Activated T-cell treated with anti-CD3 and anti-CD28 coated beads, Interleukin-2, amount 50 U/mL, for 24 hours (primary cell): ENCODE data around the gene PDAP1.
A peak's percentile ranks its signal among the peaks of the same experiment; 100 is the strongest.
"Not testable (repeated sequence)": the region's sequence is repeated elsewhere in the genome, so short reads cannot be mapped to it uniquely, and the experiment has no call there.

ENCODE experiments used
- DNase-seq: peaks from one replicate; pipeline ENCODE4 v3.0.0-alpha.2; 2020
- H3K27ac Mint-ChIP-seq: 2 replicates; pipeline ENCODE4 v1.8.0; 2020; ENCODE audit warnings: mild to moderate bottlenecking, mixed read lengths
- H3K27me3 Mint-ChIP-seq: 2 replicates; pipeline ENCODE4 v1.8.0; 2020; ENCODE audit warnings: mixed read lengths
- H3K36me3 Mint-ChIP-seq: 2 replicates; pipeline ENCODE4 v1.8.0; 2020; ENCODE audit warnings: low read depth, mixed read lengths
- H3K4me1 Mint-ChIP-seq: 2 replicates; pipeline ENCODE4 v1.8.0; 2020; ENCODE audit warnings: low read depth, mixed read lengths
- H3K4me3 Mint-ChIP-seq: 2 replicates; pipeline ENCODE4 v1.8.0; 2020; ENCODE audit warnings: mild to moderate bottlenecking, moderate library complexity, mixed read lengths
- H3K9me3 Mint-ChIP-seq: 2 replicates; pipeline ENCODE4 v1.8.0; 2020; ENCODE audit warnings: mixed read lengths

PDAP1 gene

DNA sequence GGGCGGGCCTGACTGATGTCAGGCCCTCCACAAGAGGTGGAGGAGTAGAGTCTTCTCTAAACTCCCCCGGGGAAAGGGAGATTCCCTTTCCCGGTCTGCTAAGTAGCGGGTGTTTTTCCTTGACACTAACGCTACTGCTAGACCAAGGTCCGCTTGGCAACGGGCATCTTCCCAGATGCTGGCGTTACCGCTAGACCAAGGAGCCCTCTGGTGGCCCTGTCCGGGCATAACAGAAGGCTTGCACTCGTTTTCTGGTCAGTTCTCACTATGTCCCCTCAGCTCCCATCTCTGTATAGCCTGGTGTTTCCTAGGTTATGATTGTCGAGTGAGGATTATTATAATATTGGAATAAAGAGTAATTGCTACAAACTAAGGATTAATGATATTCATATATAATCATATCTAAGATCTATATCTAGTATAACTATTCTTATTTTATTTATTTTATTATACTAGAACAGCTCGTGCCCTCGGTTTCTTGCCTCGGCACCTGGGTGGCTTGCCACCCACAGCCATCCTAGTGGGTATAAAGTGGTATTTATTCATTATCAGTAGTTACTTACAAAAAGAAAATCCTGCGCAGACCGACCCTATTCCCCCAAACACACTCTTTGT, 7.2 kb upstream of the PDAP1 start:
- not testable (repeated sequence) for H3K27me3 Mint-ChIP-seq, H3K4me3 Mint-ChIP-seq, DNase-seq, H3K9me3 Mint-ChIP-seq
- H3K4me1 Mint-ChIP-seq, result peaks cover 29% of the 10 kb centered on the region
- peak overlapping the region; percentile 85 for H3K27ac Mint-ChIP-seq
- peaks cover 94% of the 10 kb centered on the region for H3K36me3 Mint-ChIP-seq

DNA sequence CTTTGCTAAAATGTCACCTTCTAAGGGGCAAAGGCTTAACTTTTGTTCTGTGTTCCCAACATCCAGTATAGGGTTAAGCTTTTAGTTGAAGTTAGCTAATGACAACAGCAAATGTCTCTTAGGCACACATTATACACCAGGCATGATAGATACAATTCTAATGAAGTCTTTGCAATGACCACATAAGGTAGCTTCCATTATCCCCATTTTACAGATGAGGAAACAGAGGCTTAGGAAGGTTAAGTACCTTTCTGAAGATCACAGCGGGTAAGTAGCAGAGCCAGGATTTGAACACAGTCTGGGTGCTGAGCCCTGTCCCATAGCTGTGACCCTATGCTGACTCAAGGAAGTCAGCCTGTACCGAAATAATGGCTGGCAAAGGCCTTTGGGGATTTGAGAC, 2.2 kb upstream of the PDAP1 start:
- H3K36me3 Mint-ChIP-seq, result peaks cover 89% of the 10 kb centered on the region
- no peaks in the 10 kb centered on the region for H3K9me3 Mint-ChIP-seq
- H3K27me3 Mint-ChIP-seq, result no peaks in the 10 kb centered on the region
- peak overlapping the region; percentile 100 for H3K27ac Mint-ChIP-seq
- H3K4me1 Mint-ChIP-seq, result peaks cover 54% of the 10 kb centered on the region
- no peak for DNase-seq
- peak overlapping the region; percentile 94 for H3K4me3 Mint-ChIP-seq

DNA sequence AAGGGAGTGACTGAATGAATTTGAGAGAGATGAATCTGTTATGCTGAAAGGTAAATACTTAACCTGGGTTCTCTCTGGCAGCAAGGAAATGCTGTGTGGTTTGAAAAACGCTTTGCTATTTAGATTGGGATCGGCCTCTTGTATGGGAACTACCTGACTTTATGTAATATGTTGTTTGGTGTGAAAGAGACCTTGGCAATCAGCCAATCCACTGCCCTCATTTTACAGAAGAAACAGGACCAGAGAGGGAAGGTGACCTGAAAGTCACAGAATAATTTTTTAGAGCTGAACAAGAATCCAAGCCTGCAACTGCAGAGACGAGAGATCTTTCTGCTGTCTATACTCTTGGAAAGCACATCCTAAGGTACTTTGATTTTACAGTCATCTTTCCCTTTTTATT, 1.4 kb upstream of the PDAP1 start:
- Mint-ChIP-seq H3K27ac (peak overlapping the region; percentile 100), H3K4me1 (peaks cover 56% of the 10 kb centered on the region), H3K36me3 (peaks cover 89% of the 10 kb centered on the region), H3K27me3 (no peaks in the 10 kb centered on the region), H3K9me3 (no peaks in the 10 kb centered on the region), H3K4me3 (peak overlapping the region; percentile 94)
- no peak for DNase-seq

DNA sequence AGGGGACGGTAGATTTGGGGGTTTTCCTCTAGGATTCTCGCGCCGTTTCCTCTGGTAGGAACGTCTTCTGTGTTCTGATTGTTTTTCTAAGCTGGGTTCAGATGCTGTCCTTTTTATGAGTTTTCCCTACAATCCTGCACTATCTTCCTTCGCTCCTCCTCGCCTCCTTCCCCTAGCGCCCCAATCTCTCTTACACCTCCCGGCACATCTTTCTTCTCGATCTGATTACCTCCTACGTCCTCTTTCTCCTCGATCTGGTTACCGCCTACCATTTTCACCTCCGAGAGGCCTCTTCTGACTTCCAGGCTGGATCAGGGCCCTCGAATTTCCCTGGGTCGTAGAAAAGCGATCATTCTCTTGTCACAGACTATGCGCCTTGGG, 785 bp upstream of the PDAP1 start:
- H3K27ac Mint-ChIP-seq, result peak overlapping the region; percentile 100
- H3K36me3 Mint-ChIP-seq, result peaks cover 89% of the 10 kb centered on the region
- H3K4me3 Mint-ChIP-seq, result peak overlapping the region; percentile 94
- no peaks in the 10 kb centered on the region for H3K9me3 Mint-ChIP-seq
- peaks cover 58% of the 10 kb centered on the region for H3K4me1 Mint-ChIP-seq
- no peaks in the 10 kb centered on the region for H3K27me3 Mint-ChIP-seq
- DNase-seq, result no peak

DNA sequence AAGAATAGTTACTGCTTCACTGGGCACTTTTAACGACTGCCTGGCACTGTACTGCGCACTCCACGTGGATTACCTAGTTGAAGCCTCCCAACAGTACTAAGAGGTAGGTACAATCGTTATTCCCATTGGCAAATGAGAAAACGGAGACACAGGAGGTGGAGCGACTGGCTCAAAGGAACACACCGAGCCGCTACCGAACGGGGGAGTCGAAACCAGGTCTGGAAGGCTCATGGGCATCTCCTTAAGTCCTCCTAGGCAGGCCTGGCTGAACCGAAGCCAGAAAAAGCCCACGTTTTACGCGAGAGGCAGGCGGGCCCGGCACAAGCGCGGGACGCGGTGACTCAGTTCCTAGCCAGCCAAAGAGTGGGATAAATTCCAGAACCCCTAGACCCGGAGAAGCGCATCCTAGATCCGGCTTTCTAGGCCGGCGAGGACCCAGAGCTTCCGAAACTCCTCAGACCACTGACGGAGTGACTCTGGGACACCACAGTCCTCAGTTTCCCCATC, 472 bp downstream of the PDAP1 start:
- Mint-ChIP-seq H3K27me3 (no peaks in the 10 kb centered on the region), H3K36me3 (peaks cover 91% of the 10 kb centered on the region), H3K9me3 (no peaks in the 10 kb centered on the region), H3K4me1 (peaks cover 62% of the 10 kb centered on the region), H3K4me3 (peak overlapping the region; percentile 94), H3K27ac (peak overlapping the region; percentile 100)
- DNase-seq, result no peak

DNA sequence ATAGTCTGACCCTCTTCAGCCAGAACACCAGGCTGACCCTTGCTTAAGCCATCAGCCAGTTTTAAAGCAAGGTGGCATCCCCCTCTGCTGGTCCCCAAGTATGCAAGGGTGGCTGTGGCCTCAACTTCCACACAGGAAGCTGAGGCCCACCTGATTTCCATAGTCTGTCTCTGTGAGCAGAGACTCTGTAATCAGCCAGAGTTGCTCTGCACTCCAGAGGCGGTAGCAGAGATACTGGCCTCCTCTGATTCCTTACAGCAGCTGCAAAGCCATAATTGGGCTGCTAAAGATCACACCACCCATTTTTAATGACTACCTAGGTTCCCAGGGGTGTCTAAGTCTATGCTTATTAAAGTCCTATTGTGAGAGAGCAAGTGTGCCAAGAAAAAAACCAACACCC, 1.8 kb downstream of the PDAP1 start:
- Mint-ChIP-seq H3K27ac (peak overlapping the region; percentile 100), H3K27me3 (no peaks in the 10 kb centered on the region), H3K9me3 (no peaks in the 10 kb centered on the region), H3K4me1 (peaks cover 55% of the 10 kb centered on the region), H3K4me3 (peak overlapping the region; percentile 94), H3K36me3 (peaks cover 91% of the 10 kb centered on the region)
- DNase-seq, result no peak

DNA sequence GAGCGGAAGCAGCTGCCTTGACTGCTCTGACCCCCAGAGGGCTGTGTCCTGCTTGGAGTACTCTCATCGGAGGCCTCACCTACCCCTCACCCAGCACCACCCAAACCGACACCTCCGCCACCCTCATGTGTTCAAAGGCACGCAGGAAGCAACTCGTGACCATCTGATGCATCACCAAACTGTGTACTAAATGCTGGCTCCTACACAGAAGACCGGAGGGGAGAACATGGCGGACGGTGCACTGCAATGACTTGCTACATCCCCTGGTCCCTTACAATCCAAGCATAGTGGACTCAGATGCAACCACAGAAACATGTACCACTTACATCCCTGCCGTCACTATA, 3.4 kb downstream of the PDAP1 start:
- peaks cover 92% of the 10 kb centered on the region for H3K36me3 Mint-ChIP-seq
- DNase-seq, result no peak
- H3K27me3 Mint-ChIP-seq, result no peaks in the 10 kb centered on the region
- H3K27ac Mint-ChIP-seq, result peak overlapping the region; percentile 100
- no peaks in the 10 kb centered on the region for H3K9me3 Mint-ChIP-seq
- H3K4me3 Mint-ChIP-seq, result no peak overlapping the region
- H3K4me1 Mint-ChIP-seq, result peaks cover 41% of the 10 kb centered on the region

DNA sequence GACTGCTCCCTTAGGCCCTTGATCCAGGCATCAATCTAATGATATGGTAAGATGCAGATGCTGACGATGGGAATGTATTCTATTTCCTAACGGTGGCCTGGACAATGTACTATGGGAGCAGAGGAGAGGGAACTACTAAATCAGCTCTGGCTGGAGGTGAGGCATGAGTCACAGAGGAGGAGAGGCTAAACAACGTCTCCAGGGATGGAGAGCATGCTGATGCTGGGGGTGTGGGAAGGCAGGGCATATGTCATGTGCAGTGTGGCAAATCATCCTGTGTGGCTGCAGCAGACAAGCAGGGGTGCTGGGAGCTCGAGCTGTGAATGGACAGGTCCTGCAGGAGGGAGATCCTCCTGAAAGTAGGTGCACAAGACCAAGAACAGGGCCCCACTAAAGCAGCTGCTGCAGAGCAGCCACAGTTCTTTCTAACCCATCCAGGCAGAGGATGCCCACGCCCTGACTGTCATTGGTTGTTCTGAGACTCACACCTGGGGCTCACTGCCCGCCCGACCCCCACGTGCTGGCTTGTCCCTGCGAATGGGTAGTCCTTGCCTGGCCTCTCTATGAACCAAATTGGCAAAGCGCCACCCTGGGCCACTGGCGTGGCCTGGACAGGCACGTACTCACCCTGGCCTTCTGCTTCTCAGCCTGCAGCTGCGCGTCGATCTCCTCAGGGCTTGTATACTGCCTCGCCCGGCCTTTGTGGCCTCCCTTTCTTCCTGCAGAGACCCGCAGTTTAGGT, 4.0 kb downstream of the PDAP1 start:
- Mint-ChIP-seq H3K4me3 (no peak overlapping the region), H3K36me3 (peaks cover 93% of the 10 kb centered on the region), H3K9me3 (no peaks in the 10 kb centered on the region), H3K4me1 (peaks cover 38% of the 10 kb centered on the region), H3K27ac (peak overlapping the region; percentile 100), H3K27me3 (no peaks in the 10 kb centered on the region)
- no peak for DNase-seq

DNA sequence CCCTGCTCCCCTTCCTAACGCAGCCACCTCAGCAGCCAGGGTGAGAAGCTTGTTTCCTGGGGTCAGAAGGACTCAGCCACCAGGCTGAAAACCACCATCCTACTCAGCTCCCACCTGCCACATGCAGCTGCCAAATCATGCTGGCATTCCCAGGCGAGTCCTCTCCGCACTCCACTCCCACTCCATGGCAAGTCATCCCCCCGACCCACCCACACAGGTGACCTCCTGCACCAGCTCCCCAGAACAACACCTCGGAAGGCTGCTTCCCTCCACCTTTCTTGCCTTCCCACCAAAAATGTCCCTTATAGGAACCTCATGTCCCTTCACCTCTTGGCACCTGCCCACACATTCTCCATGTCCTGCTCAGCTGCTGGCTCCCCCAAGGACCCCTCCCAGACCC, 4.6 kb downstream of the PDAP1 start:
- Mint-ChIP-seq H3K27ac (peak overlapping the region; percentile 79), H3K4me3 (no peak overlapping the region), H3K27me3 (no peaks in the 10 kb centered on the region), H3K9me3 (no peaks in the 10 kb centered on the region), H3K4me1 (peaks cover 38% of the 10 kb centered on the region), H3K36me3 (peaks cover 93% of the 10 kb centered on the region)
- no peak for DNase-seq

DNA sequence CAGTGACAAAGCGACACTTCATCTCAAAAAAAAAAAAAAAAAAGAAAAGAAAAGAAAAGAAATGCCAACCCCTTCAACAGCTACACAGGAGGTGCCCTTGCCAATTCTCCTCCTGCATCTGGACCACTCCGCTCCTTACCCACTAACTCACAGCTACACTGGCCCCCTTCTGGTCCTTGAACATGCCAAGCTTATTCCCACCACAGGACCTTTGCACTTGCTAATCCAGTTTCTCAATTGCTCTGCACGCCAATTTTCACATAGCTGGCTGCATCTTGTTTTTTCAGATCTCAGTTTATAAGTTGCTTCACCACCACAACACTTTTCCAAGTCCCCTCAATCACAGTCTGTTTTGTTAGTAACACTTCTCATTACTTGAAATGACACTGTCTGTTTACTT, 5.5 kb downstream of the PDAP1 start:
- Mint-ChIP-seq H3K4me1 (peaks cover 40% of the 10 kb centered on the region), H3K4me3 (no peak overlapping the region), H3K27ac (peak overlapping the region; percentile 1), H3K27me3 (no peaks in the 10 kb centered on the region), H3K36me3 (peaks cover 95% of the 10 kb centered on the region), H3K9me3 (no peaks in the 10 kb centered on the region)
- DNase-seq, result no peak

DNA sequence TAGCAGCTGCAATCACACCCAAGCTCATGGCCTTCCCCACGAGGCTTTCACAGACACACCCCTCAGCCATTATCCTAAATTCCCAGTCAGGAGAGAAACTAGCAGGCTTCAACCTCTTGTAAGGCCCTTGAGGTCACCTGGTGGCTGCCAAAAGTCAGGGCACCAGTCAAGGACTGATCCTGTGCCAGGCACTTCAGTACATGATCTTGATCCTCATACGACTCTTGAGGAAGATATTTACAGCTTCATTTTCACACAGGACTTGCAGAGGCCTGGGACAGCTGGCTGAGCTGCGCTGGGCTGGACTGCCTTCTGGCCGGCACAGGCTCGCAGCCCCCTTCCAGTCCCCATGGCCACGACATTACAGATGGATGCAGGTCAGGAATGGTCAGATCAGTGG, 8.8 kb downstream of the PDAP1 start:
- no peak for DNase-seq
- peaks cover 20% of the 10 kb centered on the region for H3K4me1 Mint-ChIP-seq
- H3K27ac Mint-ChIP-seq, result peak overlapping the region; percentile 92
- H3K4me3 Mint-ChIP-seq, result no peak overlapping the region
- H3K9me3 Mint-ChIP-seq, result no peaks in the 10 kb centered on the region
- H3K27me3 Mint-ChIP-seq, result no peaks in the 10 kb centered on the region
- peaks cover 98% of the 10 kb centered on the region for H3K36me3 Mint-ChIP-seq

DNA sequence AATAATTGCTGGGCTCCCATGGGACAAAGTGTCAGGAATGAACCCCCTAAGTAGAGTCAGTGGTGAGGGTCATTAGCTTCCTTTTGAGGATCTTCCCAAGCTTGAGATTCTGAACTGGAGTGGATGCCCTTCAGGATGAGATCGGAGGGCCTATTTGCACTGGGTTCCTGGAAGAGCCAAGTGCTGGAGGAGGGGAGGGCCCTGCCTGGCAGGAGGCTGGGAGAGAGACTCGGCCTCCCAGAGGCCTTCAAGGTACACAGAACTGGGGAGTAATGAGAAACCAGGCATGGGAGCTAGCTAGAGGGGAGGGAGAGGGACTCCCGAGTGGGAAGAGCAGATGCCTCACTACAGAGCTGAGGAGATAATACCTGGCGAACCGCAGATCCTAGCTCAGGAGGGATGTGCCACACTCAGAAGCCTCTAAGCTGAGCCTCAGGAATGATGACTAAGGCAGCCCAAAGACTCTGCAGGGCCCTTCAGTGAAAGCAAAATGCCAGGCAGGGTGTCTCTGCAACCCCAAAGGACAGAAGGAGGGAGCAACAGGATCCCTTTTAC, 9.4 kb downstream of the PDAP1 start:
- DNase-seq, result no peak
- H3K4me3 Mint-ChIP-seq, result no peak overlapping the region
- peak overlapping the region; percentile 92 for H3K27ac Mint-ChIP-seq
- no peaks in the 10 kb centered on the region for H3K9me3 Mint-ChIP-seq
- peaks cover 98% of the 10 kb centered on the region for H3K36me3 Mint-ChIP-seq
- H3K27me3 Mint-ChIP-seq, result no peaks in the 10 kb centered on the region
- peaks cover 20% of the 10 kb centered on the region for H3K4me1 Mint-ChIP-seq

DNA sequence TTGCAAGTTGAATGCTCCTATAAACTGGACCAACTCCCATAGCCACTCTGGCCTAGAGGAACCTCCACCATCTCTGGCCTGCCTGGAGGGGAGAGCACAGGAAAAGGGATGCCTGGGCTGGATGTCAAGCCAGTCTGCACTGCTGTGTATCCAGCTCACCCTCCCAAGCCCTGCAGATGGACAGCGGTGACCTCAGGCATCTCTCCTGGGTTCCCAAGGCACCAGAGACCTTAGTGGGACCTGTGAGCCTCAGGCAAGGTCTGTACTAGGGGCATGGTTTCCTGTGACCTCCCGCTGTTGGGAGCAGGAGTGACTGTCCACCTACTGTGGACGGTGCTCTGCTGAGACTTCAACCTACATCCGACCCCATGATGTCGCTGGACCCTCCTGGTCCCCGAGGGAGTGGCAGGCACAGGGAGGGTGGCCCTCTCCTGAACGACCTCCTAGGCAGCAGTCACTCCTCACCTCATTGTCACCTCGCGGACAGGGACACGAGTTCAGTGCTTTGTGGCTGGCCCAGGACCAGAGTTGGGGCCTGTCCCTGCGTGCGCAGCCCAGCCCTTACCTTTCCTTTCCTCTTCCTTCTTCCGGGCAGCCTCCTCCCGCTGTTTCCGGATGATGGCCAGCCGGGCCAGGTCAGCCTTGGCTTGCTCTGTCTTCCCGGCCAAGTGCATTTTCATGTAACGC, 11.0 kb downstream of the PDAP1 start:
- Mint-ChIP-seq H3K4me3 (no peak overlapping the region), H3K27ac (peak overlapping the region; percentile 92)

DNA sequence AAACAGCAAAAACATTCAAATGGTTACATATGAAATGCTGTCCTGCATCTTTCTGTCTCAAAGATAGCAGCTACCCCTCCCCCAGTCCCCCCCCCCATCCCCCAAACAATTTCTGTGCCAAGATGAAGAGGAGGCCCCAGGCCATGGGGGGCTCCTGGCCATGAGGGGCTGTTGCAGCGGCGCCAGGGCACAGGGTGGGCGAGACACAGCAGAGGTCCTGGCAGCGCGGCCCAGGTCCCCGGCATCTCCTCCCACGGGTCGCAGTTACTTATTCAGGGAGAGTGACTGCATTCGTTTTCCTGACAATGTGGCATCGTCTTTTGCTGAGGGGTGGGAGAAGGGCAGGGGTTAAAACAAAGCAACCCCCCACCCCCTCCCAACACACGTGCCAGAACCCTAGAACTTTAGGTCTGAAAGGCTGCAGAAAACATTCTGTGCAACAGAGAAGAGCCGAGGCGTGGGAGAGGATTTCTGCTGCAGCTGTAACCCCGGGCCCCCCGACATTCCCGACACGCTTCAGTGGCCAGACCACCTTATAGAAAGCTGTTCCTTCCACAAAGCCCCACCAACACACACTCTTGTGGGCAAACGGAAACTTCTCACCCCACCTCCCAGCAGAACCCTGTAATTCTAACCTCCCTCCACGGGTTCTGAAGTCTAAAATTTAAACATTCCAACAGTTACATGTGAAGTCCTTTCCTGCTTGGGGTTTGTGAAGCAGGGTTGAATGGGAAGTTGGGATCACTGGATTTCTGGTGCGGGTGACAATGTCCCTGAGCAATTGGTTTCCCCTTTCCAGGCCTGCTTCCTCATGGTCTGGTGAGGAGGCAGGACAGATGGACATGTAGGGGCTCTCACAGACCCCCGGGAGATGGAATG, 11.7 kb downstream of the PDAP1 start:
- DNase-seq, result no peak
- peak overlapping the region; percentile 92 for H3K27ac Mint-ChIP-seq
- H3K9me3 Mint-ChIP-seq, result no peaks in the 10 kb centered on the region
- peaks cover 33% of the 10 kb centered on the region for H3K4me1 Mint-ChIP-seq
- H3K27me3 Mint-ChIP-seq, result no peaks in the 10 kb centered on the region
- H3K36me3 Mint-ChIP-seq, result peaks cover 99% of the 10 kb centered on the region
- no peak overlapping the region for H3K4me3 Mint-ChIP-seq

More for the DNA sequence above, 11.0 kb downstream of the PDAP1 start:
- no peak for DNase-seq
- Mint-ChIP-seq H3K9me3 (no peaks in the 10 kb centered on the region), H3K27me3 (no peaks in the 10 kb centered on the region), H3K36me3 (peaks cover 99% of the 10 kb centered on the region), H3K4me1 (peaks cover 28% of the 10 kb centered on the region)
